GM12878 (cell line): ENCODE results near the gene LGI1. TPM values are rescaled to one million over a fixed set of nuclear protein-coding genes. Genes with fewer than 3 reads are reported as not detected.
A peak's percentile ranks its signal among the peaks of the same experiment; 100 is the strongest.

Experiments used
- BMI1 ChIP-seq: fragments of 450-650 bp; IDR thresholded peaks from 2 replicates; pipeline ENCODE4 v1.6.1; 2016; ENCODE audit warnings: mild to moderate bottlenecking, moderate library complexity, borderline replicate concordance
- CEBPZ ChIP-seq: fragments of 150-350 bp; IDR thresholded peaks from 2 replicates; pipeline ENCODE4 v1.6.1; 2016; ENCODE audit warnings: low read depth, low read length
- CHD1 ChIP-seq: IDR thresholded peaks from 2 replicates; pipeline ENCODE4 v1.6.1; 2012; ENCODE audit warnings: low read depth, low read length, improper control_type of control experiment
- CHD4 ChIP-seq: fragments of 200-600 bp; sonication (generic); IDR thresholded peaks from 2 replicates; pipeline ENCODE4 v1.6.1; 2016; ENCODE audit warnings: mild to moderate bottlenecking
- EGR1 ChIP-seq, 2 experiments: IDR thresholded peaks; 1 replicate in 1 of 2; 2 replicates in 1 of 2; pipeline ENCODE4 v1.6.1; 2011 to 2012; ENCODE audit warnings: low read depth in 2 of 2, low read length in 2 of 2, borderline replicate concordance in 1 of 2, mild to moderate bottlenecking in 1 of 2, moderate library complexity in 1 of 2
- FOXM1 ChIP-seq: IDR thresholded peaks from 2 replicates; pipeline ENCODE4 v1.6.1; 2012; ENCODE audit warnings: low read depth, mild to moderate bottlenecking, inconsistent platforms, low read length, moderate library complexity
- HDAC2 ChIP-seq: fragments of 200-600 bp; sonication (generic); IDR thresholded peaks from 2 replicates; pipeline ENCODE4 v1.6.1; 2017
- IKZF1 ChIP-seq: fragments of 450-650 bp; conservative IDR thresholded peaks from 2 replicates; pipeline ENCODE4 v1.6.1; 2017; ENCODE audit warnings: antibody characterized with exemption, mild to moderate bottlenecking
- MEF2B ChIP-seq: fragments of 450-650 bp; IDR thresholded peaks from 2 replicates; pipeline ENCODE4 v1.6.1; 2018; ENCODE audit warnings: mild to moderate bottlenecking, moderate library complexity; ENCODE audit not compliant: partially characterized antibody, poor library complexity, severe bottlenecking
- NFXL1 ChIP-seq: fragments of 450-650 bp; IDR thresholded peaks from 2 replicates; pipeline ENCODE4 v1.6.1; 2017; ENCODE audit warnings: antibody characterized with exemption, mild to moderate bottlenecking, borderline replicate concordance
- NR2C1 ChIP-seq: fragments of 450-650 bp; IDR thresholded peaks from 2 replicates; pipeline ENCODE4 v1.6.1; 2017; ENCODE audit warnings: antibody characterized with exemption, mild to moderate bottlenecking, moderate library complexity
- PAX8 ChIP-seq: fragments of 450-650 bp; IDR thresholded peaks from 2 replicates; pipeline ENCODE4 v1.6.1; 2017; ENCODE audit warnings: mild to moderate bottlenecking, moderate library complexity
- PBX3 ChIP-seq: IDR thresholded peaks from 2 replicates; pipeline ENCODE4 v1.6.1; 2011; ENCODE audit warnings: mild to moderate bottlenecking, low read depth, low read length, moderate library complexity; ENCODE audit not compliant: insufficient replicate concordance
- POU2F2 ChIP-seq: IDR thresholded peaks from 3 replicates; pipeline ENCODE4 v1.6.1; 2011; ENCODE audit warnings: low read depth, mild to moderate bottlenecking, low read length, borderline replicate concordance
- RBBP5 ChIP-seq: fragments of 200-600 bp; sonication (generic); conservative IDR thresholded peaks from 2 replicates; pipeline ENCODE4 v1.6.1; 2016
- RELB ChIP-seq: fragments of 450-650 bp; IDR thresholded peaks from 2 replicates; pipeline ENCODE4 v1.6.1; 2017; ENCODE audit warnings: low read depth, mild to moderate bottlenecking, moderate library complexity
- SKIL ChIP-seq: fragments of 450-650 bp; IDR thresholded peaks from 2 replicates; pipeline ENCODE4 v1.6.1; 2017; ENCODE audit warnings: mild to moderate bottlenecking, low read depth, inconsistent platforms; ENCODE audit not compliant: poor library complexity, severe bottlenecking
- SMAD5 ChIP-seq: IDR thresholded peaks from 2 replicates; pipeline ENCODE4 v1.6.1; 2016; ENCODE audit warnings: antibody characterized with exemption, low read depth
- SREBF2 ChIP-seq: IDR thresholded peaks from 2 replicates; pipeline ENCODE4 v1.6.1; 2012; ENCODE audit warnings: mild to moderate bottlenecking, low read length
- SRF ChIP-seq, 2 experiments: IDR thresholded peaks; 2 replicates each; pipeline ENCODE4 v1.6.1; 2011; ENCODE audit warnings: low read depth in 2 of 2, low read length in 2 of 2, mild to moderate bottlenecking in 1 of 2, moderate library complexity in 1 of 2
- TCF12 ChIP-seq: IDR thresholded peaks from 2 replicates; pipeline ENCODE4 v1.6.1; 2011; ENCODE audit warnings: low read depth, mild to moderate bottlenecking, low read length
- YBX1 ChIP-seq: fragments of 450-650 bp; IDR thresholded peaks from 2 replicates; pipeline ENCODE4 v1.6.1; 2016; ENCODE audit warnings: antibody characterized with exemption
- YY1 ChIP-seq: IDR thresholded peaks from 2 replicates; pipeline ENCODE4 v1.6.1; 2011; ENCODE audit warnings: low read depth, mild to moderate bottlenecking, low read length
- ZNF217 ChIP-seq: fragments of 450-650 bp; IDR thresholded peaks from 2 replicates; pipeline ENCODE4 v1.6.1; 2017; ENCODE audit warnings: antibody characterized with exemption, mild to moderate bottlenecking
- ZNF24 ChIP-seq: fragments of 450-650 bp; IDR thresholded peaks from 2 replicates; pipeline ENCODE4 v1.6.1; 2017; ENCODE audit warnings: antibody characterized with exemption, mild to moderate bottlenecking
- ZNF274 ChIP-seq: IDR thresholded peaks from one replicate; pipeline ENCODE4 v1.8.0; 2011; ENCODE audit not compliant: insufficient read length, insufficient read depth
- ZSCAN29 ChIP-seq: fragments of 450-650 bp; IDR thresholded peaks from 2 replicates; pipeline ENCODE4 v1.6.1; 2017; ENCODE audit warnings: mild to moderate bottlenecking, moderate library complexity
- polyA plus RNA-seq, 11 experiments: library from polyadenylated mRNA; depleted of rRNA in 4 of 11; unstranded in 6 of 11; stranded (reverse) in 5 of 11; fragments of >200 nt; fragmentation: Nextera tagmentation in 4 of 11; fragmentation: Illumina TruSeq in 1 of 11; extraction: Ambion mirVana in 4 of 11; extraction: Trizol in 1 of 11; gene quantifications; 1 replicate in 1 of 11; 2 replicates in 10 of 11; pipeline versions ENCODE4 v1.2.1 to v1.2.3, GENCODE V29; 2011 to 2016; ENCODE audit warnings: inconsistent platforms in 2 of 11, missing spikeins in 2 of 11, low read depth in 1 of 11
- total RNA-seq, 4 experiments: library from RNA; depleted of rRNA in 3 of 4; stranded (reverse); fragments of >200 nt in 3 of 4; fragmentation: Illumina TruSeq in 1 of 4; extraction: Trizol in 1 of 4; gene quantifications; 2 replicates each; pipeline versions ENCODE4 v1.2.1 to v1.2.3, GENCODE V29; 2013 to 2021

Gene LGI1
- total and polyA plus RNA-seq, 10 of the 15 experiments (the other 5 are each of a cell fraction or from before 2014, with no cell fraction given): not detected

- TF ChIP-seq CEBPZ (no peak), ZNF274 (no peak), ZNF24 (no peak), YBX1 (no peak), EGR1 (IDR thresholded peaks at IDR 0.05; ENCODE audit: borderline replicate concordance in 1 of 2, low read depth in 2 of 2, low read length in 2 of 2) (no peak), NR2C1 (no peak), PAX8 (no peak), SREBF2 (no peak), ZNF217 (no peak), NFXL1 (no peak), RELB (peak; percentile 84), CHD1 (no peak), RBBP5 (no peak), FOXM1 (no peak; the same call in 1 of the 2 replicates), PBX3 (no peak), IKZF1 (peak; percentile 82), POU2F2 (peak; percentile 48; the same call in 1 of the 3 replicates), MEF2B (peak; percentile 43), BMI1 (no peak; the same call in 1 of the 2 replicates), CHD4 (no peak), SMAD5 (no peak), SKIL (peak; percentile 76), ZSCAN29 (no peak), YY1 (no peak), SRF (IDR thresholded peaks at IDR 0.05; ENCODE audit: low read depth in 2 of 2, low read length in 2 of 2) (no peak), HDAC2 (no peak), TCF12 (no peak)
Observed at GRCh38 chr10:93715345-93715744, 42.4 kb upstream of the LGI1 start (continued).
